GM10266 (cell line): ENCODE measurements around the gene VIT.
"Not testable (repeated sequence)": the region's sequence is repeated elsewhere in the genome, so short reads cannot be mapped to it uniquely, and the experiment has no call there.

Experiments
- DNase-seq: peaks from one replicate; pipeline ENCODE4 v3.0.0; 2012; ENCODE audit errors: extremely low spot score
- CTCF ChIP-seq: IDR thresholded peaks from 2 replicates; pipeline ENCODE4 v1.5.1; 2012; ENCODE audit warnings: mild to moderate bottlenecking, low read depth; ENCODE audit not compliant: control insufficient read depth, insufficient read depth; ENCODE audit errors: missing control alignments

Gene VIT

GRCh38 chr2:36678856-36679255 is 17.7 kb upstream of the VIT start:
- TF ChIP-seq CTCF: no peak
- DNase-seq: no peak

GRCh38 chr2:36680012-36680411 is 16.5 kb upstream of the VIT start:
- no peak for TF ChIP-seq CTCF
- DNase-seq: no peak

GRCh38 chr2:36682562-36682961 is 13.9 kb upstream of the VIT start:
- TF ChIP-seq CTCF: no peak
- no peak for DNase-seq

GRCh38 chr2:36683002-36683401 is 13.5 kb upstream of the VIT start:
- no peak for DNase-seq
- TF ChIP-seq CTCF: no peak

GRCh38 chr2:36688291-36688690 is 8.2 kb upstream of the VIT start:
- not testable (repeated sequence) for DNase-seq

GRCh38 chr2:36689013-36689412 is 7.5 kb upstream of the VIT start:
- not testable (repeated sequence) for DNase-seq

GRCh38 chr2:36692121-36692520 is 4.4 kb upstream of the VIT start:
- no peak for DNase-seq
- no peak for TF ChIP-seq CTCF

GRCh38 chr2:36693825-36694224 is 2.7 kb upstream of the VIT start:
- DNase-seq: no peak
- TF ChIP-seq CTCF: no peak
